GM18511 (cell line): ENCODE results near the gene TMEFF2.
A peak's percentile ranks its signal among the peaks of the same experiment; 100 is the strongest.

Experiments used
- ATAC-seq: cut with Tn5 transposase; IDR thresholded peaks from one replicate; pipeline ENCODE4 v1.9.1; 2021; ENCODE audit warnings: mild to moderate bottlenecking, moderate library complexity; ENCODE audit not compliant: unreplicated experiment

The TMEFF2 gene

GRCh38 chr2:192194866-192195547 is at the start of gene TMEFF2:
TMEFF2 (minus strand) TSS chr2:192194933; CDS start chr2:192194524, 409 bp downstream.
- ATAC-seq, result peak; percentile 62

DNA sequence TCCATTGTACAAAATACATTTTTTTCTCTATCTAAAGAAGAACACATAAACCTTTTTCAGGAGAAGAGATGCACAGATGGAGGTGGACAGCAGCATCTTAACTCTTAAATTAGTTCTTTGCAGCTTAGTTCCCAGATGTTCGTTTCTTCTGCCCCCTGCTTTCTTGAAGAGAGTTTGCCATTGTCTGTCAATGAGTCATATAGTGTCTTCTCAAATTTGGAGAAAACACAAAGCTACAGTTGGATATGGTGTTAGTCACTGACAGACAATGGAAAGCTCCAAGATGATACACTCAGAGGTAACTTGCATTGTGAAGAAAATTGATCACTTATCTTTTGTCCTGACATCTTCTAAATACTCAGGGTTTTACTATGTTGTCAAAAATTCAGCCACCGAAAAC is 48.8 kb upstream of the TMEFF2 start:
- no peak for ATAC-seq

DNA sequence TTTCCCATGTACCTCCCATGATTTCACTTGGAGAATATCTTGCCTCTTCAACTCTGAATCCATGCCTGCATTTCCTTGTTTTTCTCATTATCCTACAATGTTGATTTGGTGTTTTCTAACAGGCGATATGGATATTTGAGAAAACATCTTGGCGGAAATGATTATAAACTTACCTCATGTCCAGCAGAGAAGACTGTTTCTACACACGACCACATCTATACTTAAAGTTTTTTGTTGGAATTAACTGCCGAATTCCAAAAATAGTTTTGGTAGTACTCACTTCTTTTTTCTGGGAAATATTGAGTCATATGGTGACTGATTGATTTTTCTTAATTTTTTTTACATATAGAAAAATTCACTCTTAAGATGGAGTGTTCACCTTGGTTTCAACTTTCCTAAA is 41.4 kb upstream of the TMEFF2 start:
- ATAC-seq, result no peak

DNA sequence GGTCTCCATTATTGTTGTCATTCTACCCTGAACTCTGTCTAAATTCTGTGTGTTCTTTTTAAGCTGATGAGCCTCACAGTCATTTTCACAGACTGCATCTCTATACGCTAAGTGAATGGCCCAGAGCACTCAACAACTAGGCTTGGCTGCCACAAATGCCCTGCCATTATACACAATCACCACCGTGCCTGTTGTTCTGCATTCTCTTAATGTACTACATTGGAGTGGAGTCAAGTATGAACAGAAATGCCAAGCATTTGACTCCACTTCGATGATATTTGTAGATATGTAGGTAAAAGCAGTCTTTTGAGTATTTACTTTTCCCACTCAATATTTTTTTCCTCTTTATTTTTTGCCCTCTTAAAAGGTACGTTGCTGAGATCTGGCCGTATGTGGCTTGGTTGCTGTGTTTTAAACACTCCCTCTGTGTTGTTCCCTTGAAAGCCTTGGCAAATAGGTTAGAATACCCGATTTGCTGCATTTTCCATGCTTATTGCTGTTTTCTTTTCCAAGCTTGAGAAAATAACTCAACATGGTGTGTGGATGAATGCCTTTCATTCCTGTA is 36.2 kb upstream of the TMEFF2 start:
- no peak for ATAC-seq

GRCh38 chr2:192228685-192229084 is 34.0 kb upstream of the TMEFF2 start:
- no peak for ATAC-seq

GRCh38 chr2:192218970-192219369 is 24.2 kb upstream of the TMEFF2 start:
- no peak for ATAC-seq

DNA sequence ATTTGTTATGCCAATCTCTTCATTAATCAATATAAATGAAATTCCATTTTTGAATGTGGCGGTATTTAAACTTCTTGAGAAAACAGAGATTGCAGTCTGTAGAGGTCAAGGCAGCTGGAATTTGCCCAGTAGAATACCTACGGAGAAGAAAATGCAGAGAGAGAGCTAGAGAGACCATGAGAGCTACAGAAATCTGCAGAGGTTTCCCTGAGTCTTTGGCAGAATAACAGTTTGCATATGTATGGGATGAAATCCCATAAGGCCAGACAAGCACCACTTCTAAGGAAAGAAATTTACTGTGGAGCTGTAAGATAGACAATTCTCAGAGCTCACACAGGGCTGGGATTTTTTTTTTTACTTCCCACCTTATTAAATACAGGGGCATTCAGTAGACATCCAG is 23.6 kb upstream of the TMEFF2 start:
- ATAC-seq, result no peak

DNA sequence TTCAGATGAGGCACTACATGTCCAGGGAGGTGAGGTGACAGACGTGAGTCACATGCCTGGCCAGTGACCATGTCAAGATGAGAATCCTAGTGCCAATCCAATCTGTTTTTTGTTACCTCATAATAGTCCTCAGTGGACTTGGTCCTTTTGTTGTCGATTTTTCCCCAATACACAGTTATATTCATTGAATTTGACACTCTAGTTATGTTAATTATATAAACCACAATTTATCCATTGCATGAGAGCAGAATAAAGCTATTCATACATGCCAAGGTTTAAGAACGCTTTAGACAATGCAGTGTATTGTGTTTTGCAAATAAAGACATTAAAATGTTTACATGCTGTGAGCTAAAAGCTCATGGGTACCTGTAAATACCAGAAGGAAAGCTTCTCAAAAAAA is 21.6 kb upstream of the TMEFF2 start:
- no peak for ATAC-seq

- no peak for ATAC-seq
Observed at GRCh38 chr2:192215096-192215877, 20.6 kb upstream of the TMEFF2 start.

DNA sequence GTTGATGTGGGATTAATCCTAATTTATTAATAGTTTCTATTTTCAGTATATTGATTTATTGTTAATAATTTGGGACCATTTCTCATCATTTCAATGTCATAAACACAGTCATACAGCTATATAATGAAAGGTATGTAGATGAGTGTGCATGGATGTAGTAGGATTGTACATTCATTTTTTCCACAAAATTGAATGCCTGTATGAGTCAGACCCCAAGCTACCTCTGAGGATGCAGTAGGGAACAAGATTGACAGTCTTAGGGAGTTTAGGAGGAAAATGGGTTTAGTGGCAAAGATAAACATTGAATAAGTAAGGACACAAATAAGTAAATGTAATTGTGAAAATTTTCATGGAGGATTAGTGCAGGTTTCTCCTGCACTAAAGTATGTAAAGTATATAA is 14.1 kb upstream of the TMEFF2 start:
- ATAC-seq, result no peak

DNA sequence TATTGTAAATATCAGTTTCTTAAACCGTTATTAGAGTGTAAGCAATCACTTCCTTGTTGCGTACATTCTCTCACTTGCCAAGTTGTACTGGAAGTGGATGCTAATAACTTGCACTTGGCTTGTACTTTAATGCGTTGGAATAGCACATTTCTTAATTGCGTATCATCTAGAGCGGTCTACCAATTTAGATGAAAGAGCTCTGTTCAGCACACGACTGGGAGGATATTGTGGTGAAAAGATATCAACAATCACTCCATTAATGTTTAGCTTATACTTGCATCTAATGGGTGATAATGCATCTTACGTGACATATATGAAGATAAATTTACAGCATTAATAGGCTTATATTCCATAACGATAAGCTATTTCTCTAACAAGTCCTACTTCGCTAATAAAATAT is 11.7 kb upstream of the TMEFF2 start:
- ATAC-seq, result no peak

GRCh38 chr2:192203876-192204275 is 9.1 kb upstream of the TMEFF2 start:
- no peak for ATAC-seq

DNA sequence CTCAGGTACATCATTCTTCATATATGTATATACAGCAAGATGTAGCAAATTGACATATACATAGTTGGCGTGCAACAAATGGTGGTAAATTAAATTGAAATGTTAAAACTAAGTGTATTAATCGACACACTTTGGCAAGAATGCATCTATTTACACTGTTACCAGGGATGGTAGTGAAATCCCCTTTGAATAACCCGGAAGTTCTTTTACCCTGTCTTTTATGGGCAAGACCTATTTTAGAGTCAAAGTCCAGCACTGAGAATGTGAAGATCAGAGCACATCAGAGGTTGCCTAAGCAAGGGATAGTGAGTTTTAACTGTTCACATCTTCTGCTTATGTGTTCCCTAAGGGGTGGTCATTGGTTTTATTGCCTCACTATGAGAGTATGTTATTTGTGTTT is 7.6 kb upstream of the TMEFF2 start:
- ATAC-seq, result no peak

DNA sequence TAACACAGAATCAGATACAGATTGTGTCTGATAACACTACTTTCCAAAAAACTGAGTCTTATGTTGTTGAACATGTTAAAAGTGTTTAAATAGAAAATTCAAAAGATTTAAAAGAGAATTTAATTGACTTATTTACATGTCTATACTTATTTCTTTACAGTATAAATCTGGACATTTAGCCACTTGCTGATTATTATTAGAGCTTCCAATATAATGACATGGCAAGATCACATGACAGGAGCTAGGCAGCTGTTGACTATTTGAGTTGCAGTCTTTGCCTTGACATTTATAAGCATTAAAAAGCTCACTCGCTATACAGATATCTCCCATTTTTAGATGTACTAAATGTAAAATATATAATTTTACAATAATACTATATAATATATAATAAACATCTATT is 6.4 kb upstream of the TMEFF2 start:
- ATAC-seq, result no peak

DNA sequence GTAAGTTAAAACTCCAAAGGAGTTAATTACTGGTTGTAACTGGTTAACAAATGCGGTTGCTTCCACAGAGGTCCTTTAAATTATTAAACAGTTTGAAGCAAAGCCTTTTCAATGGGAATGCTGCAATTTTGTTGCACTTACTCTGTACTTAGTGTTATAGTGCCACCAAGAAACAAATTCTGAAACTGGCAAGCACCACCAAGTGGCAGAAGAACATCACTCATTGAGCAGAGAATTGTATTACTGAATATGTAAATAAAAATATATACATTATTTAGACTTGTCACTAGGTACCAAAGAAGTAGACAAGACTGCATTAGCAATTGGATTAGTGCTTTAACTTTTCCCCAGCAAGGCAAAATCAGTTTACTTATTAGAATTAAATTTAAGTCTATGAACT is 2.6 kb upstream of the TMEFF2 start:
- no peak for ATAC-seq

DNA sequence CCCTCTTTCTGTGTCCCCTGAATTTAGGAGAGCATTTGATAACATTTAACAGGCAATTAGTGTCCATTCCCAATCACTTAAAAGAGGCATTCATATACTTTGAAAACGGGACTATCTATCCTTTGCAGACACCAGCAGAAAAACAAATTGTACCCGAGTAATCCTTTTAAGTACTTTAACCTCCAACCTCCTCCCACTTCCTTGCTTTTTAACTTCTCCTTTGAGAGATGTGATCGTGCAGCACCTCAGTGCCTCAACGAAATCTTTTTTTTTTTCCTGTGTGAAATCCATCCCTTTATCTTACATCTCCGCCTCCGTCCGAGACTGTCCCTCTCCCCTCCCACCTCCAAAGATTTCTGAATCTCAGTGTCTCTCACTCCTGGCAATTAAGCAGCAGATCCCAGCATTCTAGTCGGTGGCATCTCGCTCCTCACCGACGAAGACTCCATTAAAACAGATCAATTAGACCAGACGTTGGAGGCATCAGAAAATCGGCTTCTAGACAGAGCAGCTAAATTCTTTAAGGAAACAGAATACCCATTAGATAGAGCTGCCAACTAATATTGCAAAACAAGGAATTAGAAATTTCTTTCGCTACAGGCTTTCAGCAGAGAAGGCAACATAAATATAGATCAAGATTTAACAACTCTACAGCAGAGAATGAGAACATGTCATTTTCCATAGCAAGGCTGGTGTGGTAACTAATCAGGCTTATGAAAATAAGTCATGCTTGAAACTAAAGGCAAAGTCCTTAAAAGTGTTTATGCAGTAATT is 1.9 kb upstream of the TMEFF2 start:
- no peak for ATAC-seq

GRCh38 chr2:192195548-192196418 is 1.1 kb upstream of the TMEFF2 start:
- ATAC-seq, result peak; percentile 11

GRCh38 chr2:192194265-192194865 is 368 bp downstream of the TMEFF2 start:
- ATAC-seq, result peak; percentile 34

DNA sequence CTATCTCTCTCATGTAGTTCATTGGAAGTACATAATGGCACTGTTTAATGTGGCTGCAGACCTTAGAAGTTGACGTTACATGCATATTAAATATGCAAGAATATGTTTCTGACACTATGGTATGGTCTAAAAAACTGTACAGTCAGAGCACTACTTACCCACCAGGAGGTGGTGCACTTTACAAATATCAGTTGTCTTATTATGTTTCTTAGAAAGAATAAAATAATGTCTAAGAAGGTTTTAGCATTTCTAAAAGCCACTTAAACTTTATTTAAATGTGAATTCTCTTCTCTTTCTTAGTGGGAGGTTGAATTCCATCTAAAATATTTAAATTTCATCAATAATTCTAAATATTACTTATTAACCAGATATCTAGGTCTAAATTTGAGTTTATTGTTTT is 4.3 kb downstream of the TMEFF2 start:
- ATAC-seq, result no peak

- ATAC-seq, result no peak
Observed at GRCh38 chr2:192186806-192187205, 7.9 kb downstream of the TMEFF2 start.
